Stimulated activated CD4-positive, alpha-beta T cell treated with anti-CD3 and anti-CD28 coated beads, Interleukin-2, amount 100 ng/mL, for 4 hours (primary cell): ENCODE data around the gene TTC28.
"Not testable (repeated sequence)": the region's sequence is repeated elsewhere in the genome, so short reads cannot be mapped to it uniquely, and the experiment has no call there.

ENCODE experiments used
- DNase-seq: peaks from one replicate; pipeline ENCODE4 v3.0.0-alpha.2; 2020; ENCODE audit warnings: low read depth

TTC28 gene

DNA sequence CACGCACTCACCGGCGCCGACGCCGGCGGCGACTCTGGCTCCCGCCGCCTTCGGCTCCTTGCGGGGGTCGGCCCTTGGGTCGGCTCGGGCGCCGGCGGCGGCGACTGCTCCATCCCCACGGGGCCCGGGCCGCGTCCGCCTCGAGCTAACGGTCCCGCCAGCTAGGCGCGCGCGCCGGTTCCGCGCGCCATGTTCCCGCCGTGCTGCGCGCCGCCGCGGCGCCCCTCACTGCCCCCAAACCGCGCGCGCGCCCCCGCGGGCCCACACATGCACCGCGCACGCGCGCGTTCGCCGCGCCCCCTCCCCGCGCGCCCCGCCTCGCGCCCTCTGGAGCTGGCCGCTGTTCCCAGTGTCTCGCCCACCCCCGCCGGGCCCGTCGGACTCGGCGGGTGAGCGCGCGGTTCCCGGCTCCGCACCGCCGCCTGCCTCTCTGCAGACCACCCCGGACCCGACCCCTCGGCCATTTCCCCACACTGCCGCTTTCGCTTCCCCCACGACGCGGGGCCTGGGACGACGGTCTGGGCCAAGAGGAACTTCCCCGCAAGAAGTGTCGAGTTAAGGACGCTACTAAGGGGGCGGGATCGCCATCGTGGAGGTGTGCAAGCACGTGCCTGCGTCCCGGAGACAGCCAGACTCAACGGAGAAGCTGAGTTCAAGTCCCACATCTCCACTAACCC is at the start of gene TTC28:
TSS of gene TTC28 (minus strand) at position 230 of the 677 bp plus-strand sequence. CDS start at position 113, 117 bp downstream.
- DNase-seq: peak; percentile 6

DNA sequence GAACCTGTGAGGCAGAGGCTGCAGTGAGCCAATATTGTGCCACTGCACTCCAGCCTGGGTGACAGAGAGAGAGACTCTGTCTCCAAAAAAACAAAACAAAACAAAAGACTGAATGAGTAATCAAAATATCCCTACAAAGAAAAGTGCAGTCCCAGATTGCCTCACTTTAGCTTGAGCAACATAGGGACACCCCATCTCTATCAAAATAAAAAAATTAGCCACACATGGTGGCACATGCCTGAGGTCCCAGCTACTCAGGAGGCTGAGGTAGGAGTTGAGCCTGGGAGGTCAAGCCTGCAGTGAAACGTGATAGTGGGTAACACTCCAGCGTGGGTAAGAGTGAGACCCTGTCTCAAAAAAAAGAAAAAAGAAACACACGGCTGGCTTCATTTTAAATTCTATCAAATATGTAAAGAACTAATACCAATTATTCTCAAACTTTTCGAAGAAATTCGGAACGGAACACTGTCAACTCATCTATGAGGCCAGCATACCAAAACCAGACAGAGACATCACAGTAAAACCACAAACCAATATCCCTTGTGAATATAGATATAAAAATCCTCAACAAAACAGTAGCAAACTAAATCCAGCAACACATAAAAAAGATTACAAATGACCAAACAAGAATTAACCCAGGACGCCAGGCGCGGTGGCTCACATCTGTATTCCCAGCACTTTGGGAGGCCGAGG is 49.1 kb upstream of the TTC28 start:
- no peak for DNase-seq

DNA sequence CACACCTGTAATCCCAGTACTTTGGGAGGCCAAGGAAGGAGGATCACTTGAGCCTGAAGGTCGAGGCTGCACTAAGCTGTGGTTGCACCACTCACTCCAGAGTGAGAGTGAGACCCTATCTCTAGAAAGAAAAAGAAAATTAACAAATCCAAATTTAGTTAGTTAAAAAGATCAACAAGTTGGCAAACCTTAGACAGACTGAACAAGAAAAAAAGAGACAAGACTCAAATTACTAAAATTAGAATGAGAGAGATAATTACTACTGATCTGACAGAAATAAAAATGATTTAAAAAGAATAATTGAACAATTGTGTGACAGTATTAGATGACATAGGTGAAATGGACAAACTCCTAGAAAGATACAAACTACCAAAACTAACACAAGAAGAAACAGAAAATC is 48.4 kb upstream of the TTC28 start:
- no peak for DNase-seq

DNA sequence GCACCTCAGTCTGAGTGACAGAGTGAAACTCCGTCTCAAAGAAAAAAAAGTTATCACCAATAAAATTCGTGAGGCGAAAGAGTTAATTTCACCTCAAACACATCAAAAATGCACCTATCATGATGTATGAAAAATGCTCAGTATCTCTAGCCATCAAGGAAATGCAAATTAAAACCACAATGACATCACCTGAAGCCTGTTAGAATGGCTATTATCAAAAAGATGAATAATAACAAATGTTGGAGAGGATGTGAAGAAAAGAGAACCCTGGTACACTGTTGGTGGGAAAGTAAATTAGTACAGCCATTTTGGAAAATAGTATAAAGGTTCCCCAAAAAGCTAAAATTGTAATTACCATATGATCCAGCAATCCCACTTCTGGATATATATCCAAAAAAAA is 38.4 kb upstream of the TTC28 start:
- DNase-seq: no peak

DNA sequence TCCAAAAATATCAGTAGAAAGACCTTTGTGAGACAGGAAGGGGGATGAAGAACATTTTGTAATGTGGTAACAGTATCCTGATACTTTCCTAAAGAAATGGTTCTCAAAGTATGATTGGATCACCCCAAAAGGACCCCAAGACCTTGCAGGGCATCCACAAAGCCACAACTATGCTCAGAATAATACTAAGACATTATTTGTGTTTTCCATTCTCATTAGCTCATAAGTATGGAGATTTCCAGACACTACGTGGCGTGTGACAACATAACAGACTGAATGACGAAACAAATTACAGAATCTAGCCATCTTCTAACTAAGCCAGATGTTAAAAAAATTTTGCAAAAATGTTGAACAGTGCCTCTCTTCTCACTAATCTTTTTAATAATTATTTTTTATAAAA is 37.0 kb upstream of the TTC28 start:
- DNase-seq: no peak

DNA sequence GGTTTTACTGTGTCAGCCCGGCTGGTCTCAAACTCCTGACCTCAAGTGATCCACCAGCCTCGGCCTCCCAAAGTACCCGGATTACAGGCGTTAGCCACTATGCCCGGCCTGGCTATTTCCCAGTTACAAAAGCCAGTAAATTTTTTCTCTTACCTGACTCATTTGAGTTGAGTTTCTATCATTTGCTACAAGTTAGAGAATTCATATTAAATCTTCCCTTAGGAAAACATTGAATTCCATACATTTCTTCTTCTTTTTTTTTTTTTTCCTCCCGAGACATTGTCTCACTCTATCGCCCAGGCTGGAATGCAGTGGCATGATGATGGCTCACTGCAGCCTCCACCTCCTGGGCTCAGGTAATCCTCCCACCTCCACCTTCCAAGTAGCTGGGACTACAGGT is 36.0 kb upstream of the TTC28 start:
- no peak for DNase-seq

DNA sequence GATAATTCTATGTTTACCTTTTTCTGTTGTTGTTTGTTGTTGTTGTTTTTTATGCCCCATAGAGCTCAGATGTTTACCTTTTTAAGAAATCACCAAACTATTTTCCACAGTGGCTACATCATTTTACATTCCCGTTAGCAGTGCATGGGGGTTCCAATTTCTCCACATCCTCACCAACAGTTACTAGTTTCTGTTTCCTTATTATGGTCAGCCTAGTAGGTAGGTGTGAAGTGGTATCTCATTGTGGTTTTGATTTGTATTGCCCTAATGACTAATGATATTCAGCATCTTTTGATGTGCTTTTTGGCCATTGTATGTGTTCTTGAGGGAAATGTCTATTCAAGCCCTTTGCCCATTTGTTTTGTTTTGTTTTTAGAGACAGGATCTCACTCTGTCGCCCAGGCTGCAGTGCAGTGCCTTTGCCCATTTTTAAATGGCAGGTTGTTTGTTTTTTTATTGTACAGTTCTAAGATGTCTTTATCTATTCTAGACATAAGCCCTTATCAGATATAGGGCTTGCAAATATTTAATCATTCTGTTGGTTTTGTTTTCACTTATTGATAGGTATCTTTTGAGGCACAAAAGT is 34.5 kb upstream of the TTC28 start:
- no peak for DNase-seq

DNA sequence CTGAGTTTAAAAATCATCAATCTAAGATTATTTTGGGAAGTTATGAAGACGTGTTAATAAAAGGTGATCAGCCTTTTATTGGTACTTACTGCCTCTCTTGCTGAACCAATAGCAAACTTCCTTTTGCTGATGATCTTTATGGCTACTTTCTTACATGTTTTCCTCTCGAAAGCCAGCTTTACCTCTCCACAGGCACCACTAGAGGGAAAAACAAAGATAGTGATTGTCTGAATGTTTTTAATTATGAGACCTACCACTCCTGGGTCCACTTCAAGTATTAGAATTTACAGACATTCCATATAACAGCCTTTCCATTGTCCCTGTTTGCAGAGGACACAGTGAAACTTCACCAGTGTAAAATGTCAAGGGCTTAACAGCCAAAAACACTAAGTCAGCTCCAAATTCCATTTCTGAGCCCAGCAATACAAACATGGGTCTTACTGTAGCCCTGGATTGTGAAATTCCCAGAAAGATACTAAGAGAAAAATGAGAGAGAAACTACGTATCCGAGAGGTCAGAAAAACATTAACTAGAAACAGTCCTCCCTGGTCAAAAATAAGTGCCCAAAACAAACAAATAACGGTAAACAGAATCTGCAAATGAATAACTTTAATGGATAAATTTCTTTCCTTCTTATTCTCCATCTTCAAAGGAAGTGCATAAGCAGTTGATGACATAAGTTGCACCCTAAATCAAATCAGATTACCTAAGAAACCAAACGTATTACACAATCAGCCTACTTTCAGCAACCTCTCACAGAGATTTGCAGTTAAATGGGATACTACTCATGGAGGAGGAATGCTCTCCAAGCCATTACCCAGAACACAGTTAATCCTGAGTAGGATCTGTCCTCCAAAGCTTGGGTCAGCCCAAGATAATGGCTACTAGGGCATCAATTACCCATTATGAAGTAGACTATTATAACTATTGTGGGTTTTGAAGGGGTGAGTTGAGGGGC is 32.5 kb upstream of the TTC28 start:
- DNase-seq: no peak

DNA sequence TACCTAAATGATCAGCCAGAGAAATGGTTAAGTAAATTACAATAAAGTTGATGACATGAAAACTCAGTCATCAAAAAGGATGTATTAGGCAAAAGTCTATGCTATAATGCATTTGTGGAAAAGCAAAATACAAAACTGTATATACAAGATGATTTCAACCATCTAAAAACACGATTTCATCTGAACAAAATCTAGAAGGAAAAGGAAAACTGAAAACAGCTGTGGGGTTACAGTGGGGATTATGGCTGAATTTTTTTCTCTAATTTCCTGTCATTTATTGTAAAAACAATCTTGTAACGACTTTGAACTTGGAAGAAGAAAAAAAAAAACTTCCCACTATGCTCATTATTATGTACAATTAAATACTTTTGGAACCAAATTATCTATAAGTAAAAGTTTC is 31.7 kb upstream of the TTC28 start:
- DNase-seq: no peak

DNA sequence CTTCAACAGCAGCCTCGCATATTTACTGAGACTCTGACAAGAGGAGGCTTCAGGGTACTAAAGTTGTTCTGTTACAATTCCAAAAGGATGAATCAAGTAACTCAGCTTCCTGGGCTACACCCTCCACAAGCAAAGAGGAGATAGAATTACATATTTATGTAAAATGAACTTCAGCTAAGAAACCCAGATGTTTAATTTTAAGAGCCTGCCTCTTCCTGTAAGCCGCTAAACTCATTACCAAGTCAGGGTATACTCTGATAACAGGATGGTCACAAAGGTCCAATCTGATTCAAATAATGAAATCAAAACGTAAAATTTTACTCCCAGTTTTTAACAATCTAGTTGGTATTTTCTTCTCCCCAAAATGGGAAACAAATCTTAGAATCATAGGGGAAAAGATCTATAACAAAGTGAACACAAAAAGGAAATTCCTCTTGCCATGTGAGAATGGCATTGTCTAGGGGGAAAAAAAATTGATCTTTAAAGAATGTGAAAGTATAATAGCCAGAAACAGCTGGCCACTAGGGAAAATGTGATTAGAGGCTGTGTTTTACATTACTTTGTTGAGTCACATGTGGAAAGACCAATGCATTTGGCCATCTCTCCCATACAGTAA is 31.0 kb upstream of the TTC28 start:
- no peak for DNase-seq

DNA sequence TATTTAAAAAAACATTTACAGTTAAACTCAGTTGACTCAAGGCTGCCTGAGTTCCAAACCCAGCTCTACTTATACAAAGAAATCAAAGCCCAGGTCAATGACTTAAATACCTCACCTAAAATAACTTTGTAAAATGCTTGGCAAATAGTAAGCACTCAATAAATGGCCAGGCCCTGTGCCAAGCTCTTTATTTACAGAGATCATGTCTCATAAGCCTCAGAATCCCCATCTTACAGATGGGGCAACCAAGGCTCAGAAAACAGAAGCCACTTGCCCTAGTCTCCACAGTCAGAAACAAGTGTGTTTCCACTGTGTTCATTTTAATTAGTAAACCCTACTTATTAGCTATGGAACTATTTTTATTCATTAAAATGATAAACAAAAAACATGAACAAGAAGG is 30.5 kb upstream of the TTC28 start:
- DNase-seq: no peak

DNA sequence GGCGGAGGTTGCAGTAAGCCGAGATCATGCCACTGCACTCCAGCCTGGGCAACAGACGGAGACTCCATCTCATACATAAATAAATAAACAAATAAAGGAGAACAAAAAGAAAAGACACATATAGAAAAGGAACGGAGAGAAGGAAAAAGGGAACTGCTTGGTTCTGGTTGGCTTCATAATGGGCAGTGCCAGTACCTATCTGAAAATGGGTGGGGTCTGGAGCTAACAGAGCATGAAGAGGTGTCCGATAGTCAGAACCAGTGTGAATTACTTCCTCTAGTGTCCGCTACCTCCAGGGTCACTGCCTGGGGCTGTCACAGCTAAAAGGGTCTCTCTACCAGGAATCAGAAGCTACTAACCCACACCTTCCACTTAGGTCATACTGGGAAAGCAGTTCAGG is 27.2 kb upstream of the TTC28 start:
- no peak for DNase-seq

DNA sequence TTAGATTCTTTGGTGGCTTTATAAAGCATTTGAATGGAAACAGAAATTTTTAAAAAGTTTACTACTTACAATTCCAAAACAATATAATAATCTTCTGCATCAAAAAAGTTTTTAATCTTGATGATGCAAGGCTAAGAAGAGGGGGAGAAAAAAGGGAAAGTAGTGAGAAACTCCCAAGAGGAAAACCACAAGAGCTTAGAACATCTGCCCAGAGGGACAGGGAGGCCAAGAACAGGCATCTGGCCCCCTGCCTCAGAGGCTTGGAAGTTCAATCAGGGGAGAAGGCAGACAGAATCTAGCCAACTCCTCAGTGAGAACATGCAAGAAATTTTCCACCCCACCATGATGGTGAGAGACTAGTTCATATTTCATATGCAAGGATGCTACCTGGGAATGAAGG is 23.8 kb upstream of the TTC28 start:
- DNase-seq: no peak

DNA sequence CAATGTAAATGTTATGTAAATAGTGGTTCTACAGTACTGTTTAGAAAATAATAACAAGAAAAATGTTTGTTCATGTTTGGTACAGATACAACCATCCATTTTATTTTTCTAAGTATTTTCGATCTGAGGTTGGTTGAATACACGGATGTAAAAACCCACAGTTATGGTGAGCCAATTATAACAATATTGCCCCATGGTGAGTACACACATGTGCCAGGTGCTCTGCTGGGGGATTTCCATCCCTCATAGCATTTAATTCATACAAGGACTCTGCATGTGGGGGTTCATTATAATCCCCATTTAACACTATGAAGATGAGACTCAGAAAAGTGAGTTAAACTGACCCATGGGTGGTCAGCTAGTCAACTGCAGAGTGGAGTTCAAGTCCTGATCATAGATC is 23.3 kb upstream of the TTC28 start:
- DNase-seq: no peak

DNA sequence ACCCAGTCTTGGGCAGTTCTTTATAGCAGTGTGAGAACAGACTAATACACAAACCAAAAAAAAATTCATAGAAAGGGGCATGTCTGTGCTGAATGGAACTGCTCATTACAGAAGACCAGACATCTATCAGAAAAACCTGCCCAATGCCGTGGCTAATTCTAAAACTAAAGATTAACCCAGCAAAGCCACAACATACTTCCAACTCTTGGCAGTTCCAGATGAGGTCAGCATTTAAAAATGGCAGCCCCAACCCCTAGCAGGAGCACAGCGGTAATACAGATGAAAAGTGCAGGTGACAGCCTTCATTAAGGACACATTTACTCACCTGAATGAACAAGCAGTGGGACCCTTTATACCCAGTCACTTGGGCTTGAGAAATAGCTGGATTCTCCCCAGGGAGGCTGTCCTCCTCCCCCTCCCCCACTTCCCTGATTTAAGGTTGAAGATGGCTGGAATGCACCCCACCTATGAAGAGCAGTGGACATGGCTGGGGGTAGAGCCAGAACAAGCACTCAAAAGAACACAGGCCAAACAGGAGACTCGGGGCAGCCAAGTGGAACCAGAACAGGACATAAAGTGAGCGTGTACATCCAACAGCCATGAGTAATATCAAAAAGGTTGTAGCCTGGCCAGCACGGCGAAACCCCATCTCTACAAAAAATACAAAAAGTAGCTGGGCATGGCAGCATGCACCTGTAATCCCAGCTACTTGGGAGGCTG is 13.6 kb upstream of the TTC28 start:
- DNase-seq: not testable (repeated sequence)

DNA sequence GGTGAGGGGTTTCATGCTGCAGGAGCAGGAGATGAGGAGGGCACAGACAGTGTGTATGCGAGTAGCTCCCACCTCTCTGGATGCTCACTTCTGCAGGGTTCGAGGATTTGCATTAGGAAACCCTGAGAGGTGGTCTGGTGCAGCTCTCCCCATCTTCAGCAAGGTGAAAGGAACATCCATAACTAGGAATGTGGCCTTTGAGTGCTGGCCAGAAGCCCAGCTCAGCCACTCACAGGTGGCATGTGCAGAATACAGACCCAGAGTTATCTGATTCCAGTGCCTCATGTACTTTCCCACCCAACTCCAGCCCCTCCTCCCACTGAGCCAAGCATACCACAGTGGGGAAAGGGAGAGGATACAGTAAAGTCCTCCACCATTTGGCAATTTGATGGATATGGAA is 10.2 kb upstream of the TTC28 start:
- not testable (repeated sequence) for DNase-seq

DNA sequence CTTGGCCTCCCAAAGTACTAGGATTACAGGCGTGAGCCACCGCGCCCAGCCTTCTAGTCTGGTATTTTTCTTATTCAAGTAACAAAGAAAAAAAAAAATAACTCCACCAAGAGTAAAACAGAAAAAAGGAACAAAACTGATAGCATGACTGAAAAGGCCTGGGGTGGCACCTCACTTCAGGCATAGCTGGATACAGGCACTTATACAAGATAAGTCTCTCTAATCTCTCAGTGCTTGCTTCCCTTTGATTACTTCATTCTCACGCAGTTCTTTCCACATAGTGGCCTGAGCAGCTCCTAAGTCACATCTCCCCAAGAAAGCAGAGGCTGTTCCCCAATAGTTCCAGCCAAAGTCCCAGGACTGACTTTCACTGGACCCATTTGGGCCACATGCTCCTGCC is 3.3 kb upstream of the TTC28 start:
- DNase-seq: not testable (repeated sequence)

DNA sequence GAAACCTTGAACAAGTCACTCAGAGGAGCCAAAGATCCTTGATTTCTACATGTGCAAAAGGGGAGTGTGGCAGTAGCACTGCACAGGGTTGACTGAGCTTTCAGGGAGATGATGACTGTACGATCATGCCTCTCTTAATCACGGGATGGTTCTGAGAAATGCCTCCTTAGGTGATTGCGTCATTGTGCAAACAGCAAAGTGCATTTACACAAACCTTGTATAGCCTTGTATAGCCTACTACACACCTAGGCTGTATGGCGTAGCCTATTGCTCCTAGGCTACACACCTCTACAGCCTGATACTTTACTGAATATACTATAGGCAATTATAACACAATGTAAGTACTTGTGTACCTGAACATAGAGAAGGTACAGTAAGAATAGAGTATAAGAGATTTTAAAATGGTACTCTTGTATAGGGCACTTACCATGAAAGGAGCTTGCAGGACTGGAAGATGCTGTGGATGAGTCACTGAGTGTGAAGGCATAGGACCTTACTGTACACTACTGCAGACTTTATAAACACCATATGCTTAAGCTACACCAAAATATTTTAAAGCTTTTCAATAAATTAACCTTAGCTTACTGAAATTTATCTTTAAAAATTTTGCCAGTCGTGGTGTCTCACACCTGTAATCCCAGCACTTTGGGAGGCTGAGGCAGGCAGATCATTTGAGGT is 1.3 kb upstream of the TTC28 start:
- not testable (repeated sequence) for DNase-seq

DNA sequence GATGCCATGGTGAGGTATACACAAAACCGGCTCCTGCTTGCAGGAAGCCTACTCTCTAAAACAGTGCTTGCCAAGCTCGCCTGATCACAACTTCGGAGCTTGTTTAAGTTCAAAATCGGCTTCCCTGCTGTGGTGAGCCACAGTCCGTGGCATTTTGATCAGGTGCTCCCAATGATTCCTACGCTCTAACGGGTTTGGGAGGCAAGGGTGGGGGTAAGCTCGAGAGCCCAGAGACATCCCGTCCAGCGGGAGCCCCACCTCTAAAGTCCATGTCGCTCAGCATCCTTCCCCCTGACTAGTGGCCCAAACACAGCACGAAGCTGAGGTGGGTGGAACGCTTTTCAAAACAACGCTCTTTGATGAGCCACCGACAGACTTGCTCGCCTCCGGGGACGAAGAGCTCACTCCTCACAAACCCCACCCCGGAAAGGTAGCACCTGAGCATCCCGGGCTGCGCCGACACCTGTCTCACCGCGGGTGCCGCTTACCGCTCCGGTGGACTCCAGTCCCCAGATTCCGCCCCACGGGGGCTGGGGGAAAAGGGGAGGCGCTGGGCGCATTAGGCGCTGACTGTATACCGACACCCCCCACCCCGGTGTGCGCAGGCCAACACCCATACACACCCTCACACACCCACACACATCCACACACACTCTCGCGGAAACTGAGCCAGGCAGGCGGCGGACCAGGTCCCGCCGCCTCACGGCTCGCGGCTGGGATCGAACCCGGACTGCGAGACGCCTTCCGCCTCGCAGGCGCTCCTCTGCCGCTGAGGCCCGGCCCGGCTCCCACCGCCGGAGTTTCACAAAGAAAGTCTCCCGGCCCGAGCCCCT is 646 bp downstream of the TTC28 start:
- DNase-seq: not testable (repeated sequence)

DNA sequence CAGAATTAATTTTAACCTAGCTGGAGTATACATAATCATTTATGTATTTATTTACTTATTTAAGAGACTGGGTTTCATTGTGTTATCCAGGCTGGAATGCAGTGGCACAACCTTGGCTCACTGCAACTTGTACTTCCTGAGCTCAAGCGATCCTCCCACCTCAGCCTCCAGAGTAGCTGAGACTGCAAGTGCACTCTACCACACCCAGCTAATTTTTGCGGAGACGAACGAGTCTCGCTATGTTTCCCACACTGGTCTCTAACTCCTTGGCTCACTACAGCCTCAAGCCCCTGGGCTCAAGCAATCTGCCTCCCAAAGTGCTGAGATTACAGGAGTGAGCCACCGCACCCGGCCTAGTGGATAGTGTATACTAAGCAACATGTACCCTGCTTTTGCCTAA is 1.5 kb downstream of the TTC28 start:
- not testable (repeated sequence) for DNase-seq
